CD4-positive, alpha-beta T cell treated with Interleukin-17A for 1 hour (primary cell): ENCODE results near the gene ARHGAP6.
"Not testable (repeated sequence)": the region's sequence is repeated elsewhere in the genome, so short reads cannot be mapped to it uniquely, and the experiment has no call there.

Experiments used
- DNase-seq: peaks from one replicate; pipeline ENCODE4 v3.0.0-alpha.2; 2020

The ARHGAP6 gene

DNA sequence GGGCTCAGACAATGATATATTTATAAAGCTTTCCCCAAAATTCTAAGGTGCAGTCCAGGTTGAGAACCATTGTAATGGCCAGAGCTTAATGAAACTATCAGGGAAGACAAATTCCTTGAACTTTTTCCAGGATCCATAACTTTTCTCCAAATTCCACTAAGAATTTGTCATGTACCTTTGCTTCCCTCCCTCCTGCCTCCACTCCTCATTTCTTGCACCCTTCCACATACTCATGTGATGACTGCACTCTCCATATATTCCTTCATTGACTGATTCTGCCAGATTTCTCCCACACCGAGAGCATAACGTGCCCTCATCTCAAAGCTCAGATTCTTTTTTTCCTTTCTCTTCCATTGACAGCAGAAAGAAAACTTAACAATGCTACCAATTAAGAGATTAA, 393.4 kb downstream of the ARHGAP6 start:
- no peak for DNase-seq

- no peak for DNase-seq
These were observed 395.7 kb downstream of the ARHGAP6 start for GRCh38 chrX:11269996-11270395.

- no peak for DNase-seq
These were observed 396.7 kb downstream of the ARHGAP6 start for GRCh38 chrX:11269006-11269405.

- no peak for DNase-seq
These were observed 398.3 kb downstream of the ARHGAP6 start for GRCh38 chrX:11267425-11267824.

DNA sequence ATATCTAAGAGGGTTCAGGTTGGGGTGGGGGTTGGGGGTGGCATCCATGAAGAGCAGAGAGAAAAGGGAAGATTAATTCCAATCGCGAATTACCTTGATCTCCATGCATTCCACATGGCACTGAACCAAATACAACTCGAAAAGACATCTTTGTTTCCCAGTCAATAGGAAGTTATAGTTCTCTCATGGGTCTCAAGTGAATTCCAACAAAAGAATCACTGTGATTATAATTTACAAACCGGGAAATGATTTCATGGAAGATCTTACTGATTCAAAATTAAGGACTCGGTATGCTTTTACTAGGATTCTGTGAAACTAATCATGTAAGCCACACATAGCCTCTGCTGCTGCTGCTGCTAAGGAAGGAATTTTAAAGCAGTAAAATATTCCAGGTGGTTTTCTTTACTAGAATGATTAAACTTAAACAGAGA, 399.1 kb downstream of the ARHGAP6 start:
- no peak for DNase-seq

- no peak for DNase-seq
These were observed 400.4 kb downstream of the ARHGAP6 start for GRCh38 chrX:11265352-11265751.

GRCh38 chrX:11264925-11265324, 400.8 kb downstream of the ARHGAP6 start:
- no peak for DNase-seq

GRCh38 chrX:11261260-11261659, 404.5 kb downstream of the ARHGAP6 start:
- no peak for DNase-seq

DNA sequence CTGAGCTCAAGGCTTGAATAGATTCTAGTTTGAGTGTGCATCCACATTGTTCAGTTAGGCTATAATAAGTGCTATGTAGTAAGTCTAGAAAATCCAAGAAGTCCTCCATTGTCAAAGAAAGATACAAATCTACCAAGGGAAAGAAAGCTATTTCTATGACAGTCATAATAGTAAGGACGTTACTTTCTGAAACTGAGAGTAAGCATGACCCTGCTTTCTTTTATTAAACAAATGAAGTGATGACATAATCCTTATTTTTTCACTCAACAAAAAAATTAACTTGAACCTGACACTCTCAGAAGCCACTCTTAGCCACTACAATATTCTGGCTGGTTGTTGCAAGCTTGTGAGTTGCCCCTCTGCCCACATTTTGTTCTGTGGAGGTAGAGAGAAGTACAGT, 406.3 kb downstream of the ARHGAP6 start:
- DNase-seq, result no peak

- no peak for DNase-seq
These were observed 408.0 kb downstream of the ARHGAP6 start for GRCh38 chrX:11257711-11258110.

GRCh38 chrX:11257290-11257689, 408.4 kb downstream of the ARHGAP6 start:
- no peak for DNase-seq

DNA sequence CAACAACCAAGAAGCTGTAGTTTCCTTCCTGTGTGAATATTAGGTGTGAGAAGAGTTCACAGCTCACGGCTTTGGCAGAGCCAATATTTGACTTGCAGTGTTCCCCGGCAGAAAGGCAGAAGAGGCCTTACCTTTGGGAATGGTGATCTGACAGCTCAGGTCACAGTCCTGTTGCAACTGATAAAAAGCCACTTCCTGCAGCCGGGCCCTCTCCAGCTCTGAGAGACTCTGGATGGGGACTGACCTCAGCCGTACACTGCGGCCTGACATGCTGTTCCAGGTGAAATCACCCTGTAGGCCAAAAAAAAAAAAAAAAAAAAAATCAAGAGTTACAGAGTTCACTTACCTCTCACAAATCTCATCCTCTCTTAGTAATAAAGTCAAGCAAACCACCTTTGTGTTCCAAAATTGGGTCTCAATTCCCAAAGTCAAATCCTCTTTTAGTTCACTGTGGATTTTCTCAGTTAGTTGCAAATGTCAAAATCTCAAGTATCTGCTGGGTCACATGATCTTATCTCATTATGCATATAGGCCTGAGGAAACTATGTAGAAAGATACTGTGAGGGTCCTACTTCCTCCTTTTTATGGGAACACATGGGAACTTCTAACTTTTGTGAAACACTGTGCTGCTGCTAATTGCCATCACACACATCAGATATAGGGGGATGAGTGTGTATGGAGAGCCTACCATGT, 411.2 kb downstream of the ARHGAP6 start:
- DNase-seq, result no peak

DNA sequence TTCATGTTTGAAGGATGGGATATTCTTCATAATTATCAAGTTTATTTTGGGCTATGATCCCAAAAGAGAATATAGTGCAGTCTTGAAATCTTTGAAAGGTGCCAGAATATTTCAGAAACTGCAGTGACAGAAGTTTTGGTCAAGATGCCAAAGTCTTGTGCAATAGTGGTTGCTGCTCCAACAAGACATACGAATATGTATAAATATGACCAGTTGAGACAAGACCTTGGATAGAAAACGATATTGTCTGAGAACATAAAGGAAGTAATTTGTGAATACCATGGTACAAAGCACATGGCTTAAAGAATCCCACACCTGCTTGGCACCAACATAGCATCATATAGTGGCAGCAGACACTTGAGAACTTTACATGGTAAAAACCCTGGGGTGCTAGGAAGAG, 421.1 kb downstream of the ARHGAP6 start:
- DNase-seq, result no peak

DNA sequence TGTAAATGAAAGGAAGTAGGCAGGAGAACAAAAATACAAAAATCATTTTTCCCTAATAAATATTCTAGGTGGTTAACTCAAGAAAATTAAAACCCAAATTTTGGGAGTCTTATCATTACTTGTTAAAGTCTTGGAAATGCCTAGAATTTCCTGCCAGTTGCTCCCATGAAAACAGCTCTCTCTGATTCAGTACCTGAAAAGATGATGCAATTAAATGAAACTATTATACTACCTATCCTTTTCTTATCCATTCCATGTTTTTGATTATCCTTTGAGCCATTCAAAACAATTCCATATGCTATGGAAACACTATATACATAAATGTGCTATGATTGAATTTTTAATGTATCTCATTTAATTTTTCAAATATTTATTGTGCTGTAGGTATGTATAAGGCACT, 423.0 kb downstream of the ARHGAP6 start:
- DNase-seq, result no peak

- DNase-seq, result no peak
These were observed 424.0 kb downstream of the ARHGAP6 start for GRCh38 chrX:11241720-11242119.

DNA sequence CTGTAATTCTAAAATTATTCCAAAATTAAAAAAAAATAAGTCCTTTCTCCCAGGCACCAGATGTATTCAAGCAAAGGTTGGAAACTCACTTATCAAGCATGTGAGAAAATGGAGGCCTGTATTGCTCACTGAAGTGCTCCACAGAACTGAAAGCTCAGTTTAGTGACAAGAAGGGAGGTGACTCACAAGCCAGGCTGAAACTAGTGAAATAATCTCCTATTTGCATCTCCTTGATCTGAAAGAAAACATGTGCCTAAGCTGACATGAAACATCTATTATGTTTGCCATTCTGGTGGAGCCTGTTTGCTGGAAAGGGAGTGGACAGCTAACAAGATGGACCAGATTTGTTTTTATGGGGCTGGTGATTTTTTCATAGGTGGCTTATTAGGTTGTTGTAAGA, 426.5 kb downstream of the ARHGAP6 start:
- no peak for DNase-seq

DNA sequence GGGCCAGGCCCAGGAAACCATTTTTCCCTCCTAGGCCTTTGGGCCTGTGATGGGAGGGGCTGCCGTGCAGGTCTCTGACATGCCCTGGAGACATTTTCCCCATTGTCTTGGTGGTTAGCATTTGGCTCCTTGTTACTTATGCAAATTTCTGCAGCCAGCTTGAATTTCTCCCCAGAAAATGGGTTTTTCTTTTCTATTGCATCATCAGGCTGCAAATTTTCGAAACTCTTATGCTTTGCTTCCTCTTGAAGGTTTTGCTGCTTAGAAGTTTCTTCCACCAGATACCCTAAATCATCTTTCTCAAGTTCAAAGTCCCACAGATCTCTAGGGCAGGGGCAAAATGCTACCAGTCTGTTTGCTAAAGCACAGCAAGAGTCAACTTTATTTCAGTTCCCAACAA, 430.3 kb downstream of the ARHGAP6 start:
- not testable (repeated sequence) for DNase-seq

DNA sequence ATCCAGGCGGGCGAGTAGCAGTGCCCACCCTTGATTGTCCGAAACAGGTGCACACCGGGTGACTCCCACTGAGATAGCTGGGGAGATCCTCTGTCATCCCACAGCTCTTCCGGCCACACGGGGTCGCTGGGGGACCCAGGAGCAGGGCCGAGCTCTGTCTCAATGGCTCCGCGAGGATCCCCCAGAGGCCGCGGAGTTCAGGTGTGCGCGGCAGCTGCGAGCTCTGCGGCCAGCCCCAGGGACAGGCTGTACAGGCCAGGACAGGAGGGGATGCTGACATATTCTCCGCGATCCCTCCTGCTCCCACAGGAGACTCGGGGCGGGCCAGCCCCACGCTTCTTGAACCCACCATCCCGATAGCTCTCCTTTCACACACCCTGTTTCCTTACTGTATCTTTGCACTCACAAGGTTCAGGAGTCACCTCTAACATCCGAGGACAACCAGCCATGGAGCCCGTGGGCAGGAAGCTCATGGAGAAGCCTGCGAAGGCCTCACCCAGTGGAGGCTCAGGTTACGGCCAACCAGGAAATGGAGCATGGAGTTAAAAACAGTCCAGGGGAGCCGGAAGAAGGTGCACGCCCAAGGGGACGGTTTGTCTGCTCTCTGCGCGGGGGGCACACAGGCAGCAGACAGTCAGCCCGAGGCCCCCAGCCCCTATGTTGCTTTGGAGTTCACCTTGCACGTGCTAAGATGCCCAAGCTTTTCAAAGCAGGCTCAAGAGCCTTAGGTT, 450.4 kb downstream of the ARHGAP6 start:
- DNase-seq, result no peak

DNA sequence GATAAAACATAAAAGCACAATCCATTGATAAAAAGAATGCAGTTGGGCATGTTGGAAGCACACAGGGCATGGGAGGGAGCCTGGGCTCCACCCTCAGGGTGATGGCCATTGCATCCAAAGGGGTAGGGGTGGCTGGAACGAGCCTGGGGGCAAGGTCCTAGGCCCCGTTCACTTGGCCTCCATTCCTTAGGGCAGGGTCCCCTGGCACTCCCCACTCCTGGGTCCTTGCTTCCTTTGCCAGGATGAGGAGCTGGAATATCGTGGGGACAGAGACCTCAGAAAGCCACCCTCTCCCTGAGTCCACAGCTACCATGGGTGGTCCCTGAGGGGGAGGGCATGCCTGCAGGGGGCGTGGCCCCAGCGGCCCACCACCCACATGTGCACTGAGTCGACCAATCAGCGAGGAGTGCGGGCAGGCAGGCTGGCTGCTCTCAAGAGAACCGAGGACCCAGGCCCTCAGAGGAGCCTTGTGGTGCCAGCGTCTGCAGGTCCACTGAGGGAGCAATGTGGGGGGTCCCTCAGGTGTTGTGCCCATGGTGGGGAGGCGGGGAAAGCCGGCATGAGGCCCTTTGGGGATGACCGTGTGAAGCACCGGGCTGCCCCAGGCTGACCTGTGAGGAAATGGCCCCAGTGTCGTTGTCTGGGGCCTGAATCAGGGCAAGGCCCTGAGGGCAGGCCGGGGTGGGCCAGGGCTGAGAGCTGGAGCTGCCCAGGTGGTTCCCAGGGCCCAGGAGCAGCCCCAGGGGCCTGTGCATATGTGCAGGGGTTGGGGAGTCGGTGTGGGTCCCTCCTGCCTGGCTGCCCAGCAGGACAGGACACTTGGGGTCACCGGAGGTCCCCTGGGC, 451.2 kb downstream of the ARHGAP6 start:
- no peak for DNase-seq

GRCh38 chrX:11212741-11213140, 453.0 kb downstream of the ARHGAP6 start:
- DNase-seq, result no peak

DNA sequence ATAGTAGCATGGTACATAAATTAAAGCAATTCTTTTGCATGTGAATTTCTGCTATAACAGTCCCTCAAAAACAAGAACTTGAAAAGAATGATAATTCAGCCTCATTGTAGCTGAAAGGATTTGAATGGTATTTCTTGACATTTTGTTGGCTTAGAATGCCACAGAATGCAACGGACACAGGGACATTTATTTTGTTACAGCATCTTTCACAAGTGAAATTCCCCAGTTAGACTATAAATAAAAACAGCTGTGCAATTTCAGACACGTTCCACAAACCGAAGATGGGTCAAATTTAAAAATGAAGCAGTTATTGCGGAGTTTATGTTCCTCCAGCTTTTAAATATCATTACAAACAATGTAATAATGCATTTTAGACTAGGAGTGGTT, 455.3 kb downstream of the ARHGAP6 start:
- no peak for DNase-seq

- no peak for DNase-seq
These were observed 455.8 kb downstream of the ARHGAP6 start for GRCh38 chrX:11209798-11210414.

- no peak for DNase-seq
These were observed 459.0 kb downstream of the ARHGAP6 start for GRCh38 chrX:11206716-11207115.
